Stimulated activated CD4-positive, alpha-beta T cell treated with anti-CD3 and anti-CD28 coated beads, Interleukin-15, amount 100 ng/mL, for 48 hours (primary cell): ENCODE results near the gene PKN1.
A peak's percentile ranks its signal among the peaks of the same experiment; 100 is the strongest.

Source experiments
- DNase-seq, 2 donors: peaks; one replicate each; pipeline ENCODE4 v3.0.0-alpha.2; 2020; ENCODE audit warnings: low read depth in 2 of 2

Gene PKN1

GRCh38 chr19:14406645-14407401 is 26.3 kb upstream of the PKN1 start:
- DNase-seq, result no peak

GRCh38 chr19:14407605-14408484 is 25.3 kb upstream of the PKN1 start:
- no peak for DNase-seq

GRCh38 chr19:14408491-14409145 is 24.5 kb upstream of the PKN1 start:
- DNase-seq, result no peak

- no peak for DNase-seq
These were observed 23.7 kb upstream of the PKN1 start for GRCh38 chr19:14409146-14410023.

- DNase-seq, result no peak
These were observed 22.7 kb upstream of the PKN1 start for GRCh38 chr19:14410091-14411051.

- DNase-seq, result no peak
These were observed 21.8 kb upstream of the PKN1 start for GRCh38 chr19:14411161-14411937.

GRCh38 chr19:14411938-14412245 is 21.2 kb upstream of the PKN1 start:
- no peak for DNase-seq

GRCh38 chr19:14412324-14412995 is 20.6 kb upstream of the PKN1 start:
- no peak for DNase-seq

- DNase-seq, result no peak
These were observed 20.0 kb upstream of the PKN1 start for GRCh38 chr19:14412996-14413692.

GRCh38 chr19:14413693-14414181 is 19.4 kb upstream of the PKN1 start:
- no peak for DNase-seq

GRCh38 chr19:14414926-14415690 is 18.0 kb upstream of the PKN1 start:
- DNase-seq, result no peak

- DNase-seq, result no peak
These were observed 16.3 kb upstream of the PKN1 start for GRCh38 chr19:14416817-14417231.

GRCh38 chr19:14418856-14419105 is 14.3 kb upstream of the PKN1 start:
- peak in 1 of 2 donors; percentile 76 for DNase-seq

GRCh38 chr19:14419106-14419813 is 13.8 kb upstream of the PKN1 start, which contains the start of gene DDX39A:
TSS of gene DDX39A (minus strand) at chr19:14419341. CDS start at chr19:14413220, 6,121 bp downstream.
- DNase-seq, result peak; percentile 94 to 97

GRCh38 chr19:14425696-14426138 is 7.4 kb upstream of the PKN1 start:
- no peak for DNase-seq

- no peak for DNase-seq
These were observed 5.6 kb upstream of the PKN1 start for GRCh38 chr19:14427461-14427860.

GRCh38 chr19:14428882-14429416 is 4.2 kb upstream of the PKN1 start:
- DNase-seq, result no peak
